ENCODE data around the gene CD2. TPM values are rescaled to one million over a fixed set of nuclear protein-coding genes. Genes with fewer than 3 reads are reported as not detected.

Gene CD2
- total RNA-seq, 1 experiment from 2014 or later: not detected

DNA sequence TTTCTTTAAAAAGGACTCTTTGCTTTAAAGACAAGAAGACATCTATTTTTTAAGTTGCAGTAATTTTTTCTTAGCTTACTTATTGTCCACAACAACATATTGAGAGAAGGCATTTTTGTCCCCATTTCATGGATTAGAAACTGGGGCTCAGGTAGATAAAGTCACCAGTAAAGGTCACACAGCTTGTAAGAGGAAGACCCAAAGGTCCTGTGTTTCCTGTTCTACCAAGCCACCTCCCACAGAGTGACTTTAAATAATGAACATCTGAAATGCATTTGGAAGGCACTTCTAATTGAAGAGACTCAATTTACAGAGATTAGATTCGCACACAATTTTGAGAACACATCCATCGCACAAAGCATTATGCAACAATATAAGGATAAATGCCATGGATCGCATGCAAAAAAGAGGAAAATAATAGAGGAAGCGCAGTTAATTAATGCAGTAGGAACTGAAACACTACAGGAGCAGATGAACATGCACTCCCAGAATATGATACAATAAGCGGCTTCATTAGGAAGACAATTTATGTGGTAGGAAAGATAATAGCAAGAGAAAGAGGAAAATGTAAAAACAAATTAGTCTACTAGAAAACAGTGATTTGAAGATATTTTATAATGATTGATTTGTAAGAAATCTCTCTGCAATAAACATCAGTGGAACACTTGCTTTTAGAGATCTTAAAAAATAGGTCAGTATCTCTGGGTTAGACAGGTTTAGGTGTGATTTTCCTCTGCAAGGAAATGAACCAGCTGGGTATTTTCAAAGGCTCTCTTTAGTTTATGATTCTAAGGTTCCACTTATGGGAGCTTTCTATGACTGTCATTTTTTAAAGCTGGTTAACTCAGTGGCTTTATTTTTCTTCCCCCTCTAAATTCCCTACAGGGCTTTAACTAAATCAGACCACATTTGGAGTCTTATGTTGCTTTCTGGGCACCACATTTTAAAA is 27.1 kb upstream of the CD2 start:
- DNase-seq (ENCODE audit: low spot score): no peak
- in situ Hi-C loops (cut with HindIII; ENCODE audit: low sequenced_read_pairs): no loop called here

DNA sequence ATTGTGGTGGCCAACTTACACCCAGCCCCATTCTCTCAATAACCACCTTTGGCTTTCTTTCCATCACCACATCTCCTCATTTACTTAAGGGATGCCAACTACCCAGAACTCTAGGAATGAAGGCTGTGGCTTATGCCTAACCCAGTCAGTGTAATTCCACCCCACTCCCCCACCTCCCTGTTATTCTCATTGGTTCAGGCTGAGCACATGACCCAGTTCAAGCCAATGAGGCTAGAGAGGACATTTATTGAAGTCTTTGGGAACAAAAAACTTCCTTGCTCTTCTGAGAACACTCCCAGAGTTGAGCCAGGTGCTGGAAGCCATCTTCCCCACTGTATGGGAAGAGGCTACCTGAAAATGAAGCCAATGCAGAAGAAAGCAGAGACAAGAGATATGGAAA is 22.8 kb upstream of the CD2 start:
- in situ Hi-C loops (cut with HindIII; ENCODE audit: low sequenced_read_pairs): no loop called here

DNA sequence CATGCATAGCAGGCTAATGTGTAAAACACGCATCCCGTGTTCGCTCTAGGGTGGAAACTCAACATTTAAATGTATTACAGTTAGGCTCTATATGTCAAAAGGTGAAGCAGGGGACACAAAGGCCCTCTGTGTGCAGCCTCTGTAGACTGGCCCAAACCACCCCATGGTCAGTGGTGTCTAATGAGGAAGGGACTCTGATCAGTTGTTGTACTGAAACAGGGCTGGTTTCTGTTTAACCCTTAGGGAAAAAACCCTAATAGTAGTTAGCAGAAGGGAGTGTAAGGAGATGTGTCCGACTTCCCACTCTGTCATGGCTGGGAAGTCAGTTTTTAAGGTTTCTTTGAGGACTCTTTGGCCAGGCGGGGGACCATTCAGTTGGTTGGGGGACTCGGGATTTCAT is 21.5 kb upstream of the CD2 start:
- in situ Hi-C loops (cut with HindIII; ENCODE audit: low sequenced_read_pairs): no loop called here
- DNase-seq (ENCODE audit: low spot score): no peak

More for the DNA sequence above, 22.8 kb upstream of the CD2 start:
- DNase-seq (ENCODE audit: low spot score): no peak

- in situ Hi-C loops (cut with HindIII; ENCODE audit: low sequenced_read_pairs): no loop called here
- no peak for DNase-seq (ENCODE audit: low spot score)
Measured at GRCh38 chr1:116733476-116734365, 20.5 kb upstream of the CD2 start.

- in situ Hi-C loops (cut with HindIII; ENCODE audit: low sequenced_read_pairs): no loop called here
- no peak for DNase-seq (ENCODE audit: low spot score)
Measured at GRCh38 chr1:116735246-116735645, 19.0 kb upstream of the CD2 start.

- in situ Hi-C loops (cut with HindIII; ENCODE audit: low sequenced_read_pairs): no loop called here
- DNase-seq (ENCODE audit: low spot score): peak; percentile 39
Measured at GRCh38 chr1:116737020-116737854, 17.0 kb upstream of the CD2 start.

DNA sequence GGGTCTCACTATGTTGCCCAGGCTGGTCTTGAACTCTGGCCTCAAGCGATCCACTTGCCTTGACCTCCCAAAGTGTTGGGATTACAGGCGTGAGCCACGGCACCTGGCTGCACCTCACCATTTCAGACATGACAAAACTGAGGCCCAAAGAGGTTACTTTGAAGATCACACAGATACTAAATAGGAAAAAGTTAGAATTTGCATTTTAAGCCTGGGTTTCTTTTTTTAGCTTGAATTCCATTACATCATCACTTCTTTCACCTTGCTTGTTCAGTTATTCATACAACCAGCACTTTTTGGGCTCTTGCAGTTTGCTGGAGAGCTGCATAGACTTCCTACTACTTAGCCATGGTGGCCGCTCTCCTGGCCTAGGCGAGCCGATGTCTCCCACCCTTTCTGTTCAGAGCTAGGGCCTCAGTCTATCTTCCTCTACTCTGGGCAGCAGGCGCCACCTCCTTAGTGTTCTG is 16.3 kb upstream of the CD2 start:
- in situ Hi-C loops (cut with HindIII; ENCODE audit: low sequenced_read_pairs): no loop called here
- DNase-seq (ENCODE audit: low spot score): no peak

DNA sequence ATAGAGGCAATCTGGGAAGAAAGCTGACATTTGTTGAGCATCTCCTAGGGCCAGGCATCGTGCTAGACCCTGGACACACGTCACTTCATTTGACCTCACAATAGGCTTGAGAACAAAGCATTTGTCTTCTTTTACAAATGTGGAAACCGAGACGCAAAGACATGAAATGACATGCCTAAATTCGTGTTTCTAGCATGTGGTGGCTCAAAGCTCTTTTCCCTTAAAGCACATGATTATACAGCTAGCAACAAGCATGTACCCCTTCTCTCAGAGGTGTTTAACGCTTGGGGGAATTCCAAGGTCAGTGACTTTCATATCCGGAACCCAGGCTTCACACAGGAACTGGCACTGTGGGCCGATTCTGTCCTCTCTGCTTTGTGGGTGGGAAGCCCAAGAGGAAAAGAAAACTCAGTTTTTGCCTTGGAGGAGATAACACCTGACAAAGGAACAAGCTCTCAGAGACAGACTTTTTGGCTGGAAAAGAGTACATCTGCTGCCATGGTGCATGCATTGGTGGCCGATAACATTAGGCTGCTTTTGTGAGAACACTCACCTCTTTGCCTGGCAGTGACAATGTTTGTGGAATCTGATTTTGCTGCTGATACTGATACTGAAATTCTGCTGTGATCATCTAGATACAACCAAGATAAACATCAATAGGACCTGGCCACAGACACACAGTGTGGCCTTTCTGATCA is 15.4 kb upstream of the CD2 start:
- in situ Hi-C loops (cut with HindIII; ENCODE audit: low sequenced_read_pairs): no loop called here

DNA sequence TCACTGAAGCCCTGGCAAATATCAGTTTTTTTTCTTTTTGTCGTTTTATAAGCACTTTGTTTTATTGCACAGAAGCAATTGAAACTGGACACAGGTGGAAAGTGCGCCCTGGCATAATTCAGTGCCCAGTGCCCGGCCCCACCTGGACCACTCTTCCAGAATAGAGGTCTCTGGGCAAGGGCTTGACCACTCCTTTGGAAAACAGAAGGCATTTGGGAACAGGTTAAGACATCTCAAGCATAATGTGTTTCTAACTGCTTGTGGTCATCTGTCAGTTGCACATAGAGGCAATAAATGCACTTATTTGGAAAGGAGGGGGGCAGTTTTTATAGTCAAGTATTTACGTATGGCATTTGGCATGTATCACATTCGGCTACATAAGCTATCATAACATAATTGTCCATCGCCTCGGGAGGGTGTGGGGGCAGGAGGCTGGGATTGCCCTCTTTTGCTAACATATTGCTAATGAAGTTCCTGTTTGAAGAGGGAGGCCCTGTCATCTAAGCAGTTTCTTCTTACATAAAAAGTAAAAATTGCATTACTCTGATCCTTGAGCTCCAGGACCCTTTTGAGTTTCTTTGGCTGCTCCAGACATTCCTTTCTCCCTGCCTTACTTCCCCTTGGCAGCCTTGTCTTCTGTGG is 14.7 kb upstream of the CD2 start:
- DNase-seq (ENCODE audit: low spot score): no peak
- in situ Hi-C loops (cut with HindIII; ENCODE audit: low sequenced_read_pairs): no loop called here

More for the DNA sequence above, 15.4 kb upstream of the CD2 start:
- no peak for DNase-seq (ENCODE audit: low spot score)

DNA sequence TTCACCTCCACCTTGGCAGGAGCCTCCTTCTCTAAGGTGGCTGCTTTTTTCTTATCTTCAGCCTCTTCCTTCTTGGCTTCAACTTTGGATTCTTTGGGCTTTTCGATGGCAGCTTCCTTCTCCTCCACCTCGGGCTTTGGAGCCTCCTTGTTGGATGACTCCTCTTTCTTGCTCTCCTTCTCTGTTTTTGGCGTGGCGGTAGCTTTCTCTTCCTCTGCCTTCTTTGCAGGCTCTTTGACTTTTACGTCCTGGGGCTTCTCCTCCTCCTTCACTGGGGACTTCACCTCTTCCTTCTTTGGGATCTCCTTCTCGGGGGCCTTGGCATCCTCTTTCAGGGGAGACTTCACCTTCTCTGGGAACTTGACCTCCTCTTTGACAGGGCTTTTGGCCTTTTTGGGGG is 13.9 kb upstream of the CD2 start:
- in situ Hi-C loops (cut with HindIII; ENCODE audit: low sequenced_read_pairs): no loop called here

GRCh38 chr1:116740746-116741145 is 13.5 kb upstream of the CD2 start:
- in situ Hi-C loops (cut with HindIII; ENCODE audit: low sequenced_read_pairs): no loop called here
- no peak for DNase-seq (ENCODE audit: low spot score)

More for the DNA sequence above, 13.9 kb upstream of the CD2 start:
- no peak for DNase-seq (ENCODE audit: low spot score)

DNA sequence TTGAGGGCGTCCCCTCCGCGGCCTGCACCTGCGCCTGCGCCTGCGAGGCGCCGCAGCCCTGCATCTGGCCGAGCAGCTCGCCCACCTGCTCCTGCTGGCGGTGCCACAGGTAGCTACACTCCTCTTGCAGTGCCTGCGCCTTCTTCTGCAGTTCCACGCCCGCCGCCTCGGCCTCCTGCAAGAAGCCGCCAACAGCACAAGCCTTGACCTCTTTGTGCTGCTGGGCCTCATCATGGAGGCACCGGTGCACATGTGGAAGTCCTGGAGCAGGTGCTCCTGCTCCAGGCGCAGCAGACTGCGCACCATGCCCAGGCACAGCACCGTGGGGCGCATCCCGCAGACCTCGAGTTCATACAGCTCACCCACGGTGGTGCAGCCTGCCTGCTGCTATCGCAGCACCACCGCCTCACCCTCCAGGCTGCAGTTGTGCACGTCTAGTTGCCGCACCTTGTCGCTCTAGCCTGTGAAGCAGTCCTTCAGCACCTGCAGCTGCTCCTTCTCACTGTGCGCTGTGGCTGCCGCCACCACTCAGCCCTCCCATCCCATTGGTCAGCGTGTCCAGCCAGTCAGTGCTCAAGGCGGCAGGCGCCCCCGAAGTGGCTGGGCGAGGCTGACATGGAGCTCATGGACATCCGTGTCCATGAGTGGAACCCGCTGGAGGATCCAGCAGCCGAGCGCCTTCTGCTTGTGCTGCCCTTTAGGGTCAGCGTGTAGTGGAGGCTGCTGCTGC is 12.2 kb upstream of the CD2 start:
- in situ Hi-C loops (cut with HindIII; ENCODE audit: low sequenced_read_pairs): no loop called here
- DNase-seq (ENCODE audit: low spot score): no peak

GRCh38 chr1:116743535-116743934 is 10.7 kb upstream of the CD2 start:
- no peak for DNase-seq (ENCODE audit: low spot score)
- in situ Hi-C loops (cut with HindIII; ENCODE audit: low sequenced_read_pairs): no loop called here

DNA sequence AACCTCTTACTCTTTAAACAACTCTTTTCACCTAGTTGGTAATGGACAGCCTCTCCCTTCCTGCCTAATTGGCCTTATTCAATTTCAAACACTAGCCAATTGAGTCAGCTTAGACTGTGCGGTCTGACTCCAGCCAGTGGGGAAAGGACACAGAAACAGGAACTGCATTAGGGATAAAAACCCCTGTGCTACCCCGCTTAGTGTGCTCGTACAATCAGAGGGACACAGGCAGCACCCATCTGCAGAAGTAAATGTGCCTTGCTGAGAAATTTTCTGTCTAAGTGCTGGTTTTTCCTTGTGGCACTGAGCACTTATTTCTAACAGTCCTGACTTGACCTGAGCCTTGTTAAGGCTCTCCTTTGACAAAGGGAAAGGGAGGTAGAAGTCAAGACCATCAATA is 6.0 kb upstream of the CD2 start:
- no peak for DNase-seq (ENCODE audit: low spot score)
- in situ Hi-C loops (cut with HindIII; ENCODE audit: low sequenced_read_pairs): no loop called here

GRCh38 chr1:116751146-116751545 is 3.1 kb upstream of the CD2 start:
- in situ Hi-C loops (cut with HindIII; ENCODE audit: low sequenced_read_pairs): no loop called here

GRCh38 chr1:116751621-116752020 is 2.6 kb upstream of the CD2 start:
- no peak for DNase-seq (ENCODE audit: low spot score)
- in situ Hi-C loops (cut with HindIII; ENCODE audit: low sequenced_read_pairs): no loop called here

More at GRCh38 chr1:116751146-116751545, 3.1 kb upstream of the CD2 start:
- DNase-seq (ENCODE audit: low spot score): no peak

DNA sequence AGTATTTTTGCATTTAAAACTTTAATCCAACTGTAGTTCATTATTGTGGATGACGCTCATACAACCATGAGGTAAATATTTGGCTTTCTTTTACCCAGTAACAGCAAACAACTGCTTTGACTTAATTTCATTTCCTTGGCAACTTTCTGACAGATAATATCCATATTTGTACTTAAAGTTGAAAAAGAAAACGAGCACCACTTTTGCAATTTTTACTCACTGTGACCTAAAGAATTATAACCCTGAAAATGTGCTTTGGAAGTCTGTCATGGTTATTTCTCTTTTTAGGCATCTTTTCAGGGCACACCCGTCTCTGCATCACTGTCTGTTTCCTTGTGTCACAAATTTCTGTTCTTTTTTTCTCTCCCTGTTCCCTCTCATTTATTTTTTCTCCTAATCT is 918 bp upstream of the CD2 start:
- no peak for DNase-seq (ENCODE audit: low spot score)
- in situ Hi-C loops (cut with HindIII; ENCODE audit: low sequenced_read_pairs): no loop called here
